Bone marrow (tissue), 2 donors: ENCODE results near the gene OXSR1.
"Not testable (repeated sequence)": the region's sequence is repeated elsewhere in the genome, so short reads cannot be mapped to it uniquely, and the experiment has no call there.

Experiments
- DNase-seq, 2 donors: peaks; one replicate each; lab custom pipeline; 2025; lab: John Stamatoyannopoulos, UW

OXSR1 gene

GRCh38 chr3:38165722-38166387 is 518 bp downstream of the OXSR1 start:
- DNase-seq, result no peak

- no peak for DNase-seq
Observed at GRCh38 chr3:38167591-38167990, 2.3 kb downstream of the OXSR1 start.

GRCh38 chr3:38168151-38169026 is 3.1 kb downstream of the OXSR1 start:
- no peak for DNase-seq

- no peak for DNase-seq
Observed at GRCh38 chr3:38169027-38169317, 3.6 kb downstream of the OXSR1 start.

GRCh38 chr3:38170722-38171121 is 5.4 kb downstream of the OXSR1 start:
- DNase-seq, result no peak

GRCh38 chr3:38171622-38172021 is 6.3 kb downstream of the OXSR1 start:
- no peak for DNase-seq

GRCh38 chr3:38173834-38174418 is 8.6 kb downstream of the OXSR1 start:
- DNase-seq, result no peak

GRCh38 chr3:38177181-38177580 is 11.8 kb downstream of the OXSR1 start:
- DNase-seq, result no peak

- no peak for DNase-seq
Observed at GRCh38 chr3:38186781-38187180, 21.4 kb downstream of the OXSR1 start.

GRCh38 chr3:38190481-38190881 is 25.1 kb downstream of the OXSR1 start:
- no peak for DNase-seq

- not testable (repeated sequence) for DNase-seq
Observed at GRCh38 chr3:38202931-38203330, 37.6 kb downstream of the OXSR1 start.

GRCh38 chr3:38203690-38204089 is 38.4 kb downstream of the OXSR1 start:
- no peak for DNase-seq

GRCh38 chr3:38204599-38205471 is 39.5 kb downstream of the OXSR1 start:
- DNase-seq, result no peak

GRCh38 chr3:38205472-38205805 is 40.1 kb downstream of the OXSR1 start:
- DNase-seq, result no peak

- DNase-seq, result no peak
Observed at GRCh38 chr3:38207254-38208003, 42.1 kb downstream of the OXSR1 start.

GRCh38 chr3:38210141-38210757 is 44.9 kb downstream of the OXSR1 start:
- DNase-seq, result no peak

- no peak for DNase-seq
Observed at GRCh38 chr3:38212141-38212540, 46.8 kb downstream of the OXSR1 start.

- no peak for DNase-seq
Observed at GRCh38 chr3:38214560-38214959, 49.2 kb downstream of the OXSR1 start.

GRCh38 chr3:38219609-38220197 is 54.4 kb downstream of the OXSR1 start:
- no peak for DNase-seq

- DNase-seq, result no peak
Observed at GRCh38 chr3:38221005-38221404, 55.7 kb downstream of the OXSR1 start.
